Mesendoderm (in vitro differentiated cells): ENCODE results near the gene RBFOX1.

Source experiments
- DNase-seq: peaks from one replicate; pipeline ENCODE4 v3.0.0; 2013
- H2AK5ac ChIP-seq: 2 replicates; pipeline ENCODE4 v1.6.1; 2013; ENCODE audit warnings: low read length, inconsistent platforms
- H2BK120ac ChIP-seq: 2 replicates; pipeline ENCODE4 v1.6.1; 2013; ENCODE audit warnings: low read depth, mild to moderate bottlenecking, low read length, moderate library complexity, mixed read lengths
- H2BK15ac ChIP-seq: replicated peaks from 2 replicates; pipeline ENCODE4 v1.6.1; 2013; ENCODE audit warnings: low read depth, mild to moderate bottlenecking, moderate library complexity
- H2BK5ac ChIP-seq: 2 replicates; pipeline ENCODE4 v1.6.1; 2013; ENCODE audit warnings: low read length, inconsistent platforms
- H3K18ac ChIP-seq: 2 replicates; pipeline ENCODE4 v1.6.1; 2013; ENCODE audit warnings: mild to moderate bottlenecking, low read length, mixed read lengths
- H3K23ac ChIP-seq: one replicate; pipeline ENCODE4 v1.6.1; 2013; ENCODE audit warnings: low read length
- H3K27ac ChIP-seq: 2 replicates; pipeline ENCODE4 v1.5.1; 2013; ENCODE audit warnings: low read depth, mild to moderate bottlenecking, inconsistent platforms, low read length, moderate library complexity
- H3K27me3 ChIP-seq: 2 replicates; pipeline ENCODE4 v1.6.1; 2013; ENCODE audit warnings: low read length, control low read depth, mild to moderate bottlenecking, inconsistent platforms; ENCODE audit not compliant: insufficient read depth, poor library complexity
- H3K36me3 ChIP-seq: 2 replicates; pipeline ENCODE4 v1.6.1; 2013; ENCODE audit warnings: low read length, inconsistent platforms; ENCODE audit not compliant: control insufficient read depth, insufficient read depth
- H3K4ac ChIP-seq: one replicate; pipeline ENCODE4 v1.6.1; 2013; ENCODE audit warnings: low read depth, mild to moderate bottlenecking, low read length, moderate library complexity
- H3K4me1 ChIP-seq: 2 replicates; pipeline ENCODE4 v1.6.1; 2013; ENCODE audit warnings: low read depth, low read length, inconsistent platforms; ENCODE audit not compliant: control insufficient read depth
- H3K4me2 ChIP-seq: 2 replicates; pipeline ENCODE4 v1.6.1; 2013; ENCODE audit warnings: low read length
- H3K4me3 ChIP-seq: 2 replicates; pipeline ENCODE4 v1.5.1; 2013; ENCODE audit warnings: mild to moderate bottlenecking, low read length
- H3K56ac ChIP-seq: one replicate; pipeline ENCODE4 v1.6.1; 2013; ENCODE audit warnings: low read length
- H3K79me1 ChIP-seq: 2 replicates; pipeline ENCODE4 v1.6.1; 2013; ENCODE audit warnings: low read length, inconsistent platforms
- H3K79me2 ChIP-seq: 2 replicates; pipeline ENCODE4 v1.6.1; 2013; ENCODE audit warnings: mild to moderate bottlenecking, low read length; ENCODE audit not compliant: control insufficient read depth, insufficient read depth
- H3K9ac ChIP-seq: 2 replicates; pipeline ENCODE4 v1.6.1; 2013; ENCODE audit warnings: low read length, inconsistent platforms
- H4K5ac ChIP-seq: one replicate; pipeline ENCODE4 v1.6.1; 2013; ENCODE audit warnings: low read length
- H4K8ac ChIP-seq: one replicate; pipeline ENCODE4 v1.6.1; 2013; ENCODE audit warnings: low read depth, mild to moderate bottlenecking, control low read depth, low read length, moderate library complexity
- WGBS: extraction: QIAGEN DNeasy Blood & Tissue Kit; methylation state at CpG from one replicate; pipeline ENCODE4 v1.1.7; 2013; ENCODE audit warnings: low lambda C conversion rate, missing lambda C conversion rate; ENCODE audit not compliant: insufficient coverage; ENCODE audit errors: extremely low coverage; 5-methylcytosine and 5-hydroxymethylcytosine counted together

The RBFOX1 gene

DNA sequence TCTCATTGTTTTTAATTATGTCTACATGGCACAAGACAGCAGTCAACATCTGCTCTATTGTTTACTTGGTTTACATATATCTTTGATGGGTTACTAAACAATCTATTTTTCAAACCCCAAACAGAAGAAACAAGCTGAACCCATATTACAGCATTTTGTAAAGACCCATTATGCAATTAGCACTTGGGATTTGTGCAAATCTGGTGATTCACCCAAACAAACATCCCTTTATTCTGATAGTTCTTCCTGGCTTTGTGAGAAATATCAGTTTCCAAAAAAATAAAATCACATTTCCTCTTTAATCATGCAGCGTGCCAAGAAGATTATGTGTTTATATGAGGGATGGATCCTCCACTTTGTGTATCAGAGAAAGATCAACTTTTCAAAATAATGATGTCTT, 16.8 kb upstream of the RBFOX1 start:
- Histone ChIP-seq H3K79me2 (no peaks in the 10 kb centered on the region), H3K36me3 (no peaks in the 10 kb centered on the region), H3K4me1 (no peaks in the 10 kb centered on the region), H3K4ac (no peak overlapping the region), H4K5ac (no peak overlapping the region), H2BK15ac (no peak overlapping the region), H2AK5ac (no peak overlapping the region), H2BK5ac (no peak overlapping the region), H3K4me3 (no peak overlapping the region), H3K27ac (no peak overlapping the region), H3K4me2 (no peak overlapping the region), H3K23ac (no peak overlapping the region), H3K9ac (no peak overlapping the region), H3K79me1 (no peaks in the 10 kb centered on the region), H2BK120ac (no peak overlapping the region), H4K8ac (no peak overlapping the region), H3K18ac (no peak overlapping the region), H3K56ac (no peak overlapping the region), H3K27me3 (no peaks in the 10 kb centered on the region)
- DNase-seq, result no peak
- no CpG with 5 or more reads among the region's 1 CpG for whole genome bisulfite sequencing

DNA sequence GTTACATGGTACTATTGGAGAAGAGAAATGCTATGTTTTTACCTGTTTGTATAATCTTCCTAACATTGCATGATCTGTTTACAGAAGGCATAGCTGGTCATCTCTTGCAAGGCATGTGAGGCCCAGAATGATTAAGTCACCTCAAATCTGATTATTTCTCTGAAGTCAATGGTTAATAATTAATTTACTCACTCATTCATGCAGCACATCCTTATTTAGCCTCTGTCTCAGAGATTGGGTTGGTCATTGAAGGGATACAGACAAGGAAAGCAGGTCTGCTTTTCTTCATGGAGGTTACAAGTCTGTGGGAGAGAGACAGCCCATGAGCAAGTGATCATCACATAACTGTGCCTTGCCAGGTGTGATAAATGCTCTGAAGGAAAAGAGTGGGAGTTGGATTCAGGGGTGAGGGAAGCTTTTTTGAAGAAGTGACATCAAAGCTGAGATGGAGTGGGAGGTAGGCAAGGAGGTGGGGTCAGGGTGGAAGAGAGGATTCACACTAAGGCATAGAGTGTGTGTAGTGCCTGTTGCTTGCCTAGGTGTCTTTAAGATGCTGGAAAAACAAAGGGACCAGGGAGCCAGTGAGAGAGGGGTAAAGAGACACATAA, 16.3 kb upstream of the RBFOX1 start:
- Histone ChIP-seq H3K27ac (no peak overlapping the region), H3K4me1 (no peaks in the 10 kb centered on the region), H3K27me3 (no peaks in the 10 kb centered on the region), H2AK5ac (no peak overlapping the region), H2BK5ac (no peak overlapping the region), H2BK120ac (no peak overlapping the region), H3K23ac (no peak overlapping the region), H4K8ac (no peak overlapping the region), H3K79me2 (no peaks in the 10 kb centered on the region), H3K36me3 (no peaks in the 10 kb centered on the region), H3K4me2 (no peak overlapping the region), H3K4ac (no peak overlapping the region), H3K9ac (no peak overlapping the region), H3K56ac (no peak overlapping the region), H2BK15ac (no peak overlapping the region), H3K79me1 (no peaks in the 10 kb centered on the region), H3K18ac (no peak overlapping the region), H3K4me3 (no peak overlapping the region), H4K5ac (no peak overlapping the region)
- no peak for DNase-seq

DNA sequence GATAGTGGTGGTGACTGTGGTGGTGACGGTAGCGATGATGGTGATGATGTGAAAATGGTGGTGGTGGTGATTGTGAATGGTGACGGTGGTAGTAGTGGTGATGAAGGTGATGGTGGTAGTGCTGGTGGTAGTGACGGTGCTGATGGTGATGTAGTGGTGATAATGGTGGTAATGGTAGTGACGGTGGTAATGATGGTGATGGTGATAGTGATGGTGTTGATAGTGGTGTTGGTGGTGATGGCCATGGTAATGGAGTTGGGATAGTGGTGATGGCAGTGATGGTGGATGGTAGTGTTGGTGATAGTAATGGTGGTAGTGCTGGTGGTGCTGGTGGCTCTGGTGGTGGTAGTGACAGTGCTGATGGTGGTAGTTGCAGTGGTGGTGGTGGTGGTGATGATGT, 14.7 kb upstream of the RBFOX1 start:
- no peak overlapping the region for H3K9ac ChIP-seq
- no peaks in the 10 kb centered on the region for H3K4me1 ChIP-seq
- no peak overlapping the region for H2BK15ac ChIP-seq
- no peak overlapping the region for H3K4me3 ChIP-seq
- no peak overlapping the region for H3K18ac ChIP-seq
- no peak overlapping the region for H3K56ac ChIP-seq
- H3K4me2 ChIP-seq, result no peak overlapping the region
- no peak overlapping the region for H2AK5ac ChIP-seq
- no peak overlapping the region for H2BK5ac ChIP-seq
- no peaks in the 10 kb centered on the region for H3K36me3 ChIP-seq
- H3K27ac ChIP-seq, result no peak overlapping the region
- H3K79me2 ChIP-seq, result no peaks in the 10 kb centered on the region
- H3K27me3 ChIP-seq, result no peaks in the 10 kb centered on the region
- no peak overlapping the region for H2BK120ac ChIP-seq
- no CpG with 5 or more reads among the region's 5 CpGs for WGBS
- DNase-seq, result no peak
- H3K79me1 ChIP-seq, result no peaks in the 10 kb centered on the region
- H3K23ac ChIP-seq, result no peak overlapping the region
- H4K8ac ChIP-seq, result no peak overlapping the region
- H3K4ac ChIP-seq, result no peak overlapping the region
- no peak overlapping the region for H4K5ac ChIP-seq

DNA sequence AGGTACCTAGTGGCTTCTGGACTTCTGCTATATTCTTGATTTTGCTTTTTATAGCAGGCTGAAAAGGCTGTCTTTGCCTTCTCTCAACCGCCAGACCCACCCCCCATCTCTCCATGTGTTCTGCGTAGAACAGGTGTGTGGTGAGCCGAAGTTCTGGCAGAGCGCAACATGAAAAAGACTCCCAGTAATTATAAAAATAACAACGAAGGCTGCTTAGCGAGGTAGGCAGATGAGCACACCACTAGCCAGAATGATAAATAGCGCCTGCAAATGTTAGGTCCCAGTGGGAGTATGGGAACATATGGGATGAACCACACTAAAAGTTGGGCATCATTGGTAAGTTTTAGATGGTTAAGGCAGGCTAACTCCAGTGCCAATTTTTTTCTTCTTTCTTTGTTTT, 14.0 kb upstream of the RBFOX1 start:
- no peak overlapping the region for H2BK5ac ChIP-seq
- H4K8ac ChIP-seq, result no peak overlapping the region
- H3K23ac ChIP-seq, result no peak overlapping the region
- H2AK5ac ChIP-seq, result no peak overlapping the region
- no peak overlapping the region for H3K4me3 ChIP-seq
- H3K4ac ChIP-seq, result no peak overlapping the region
- no peak overlapping the region for H3K4me2 ChIP-seq
- H4K5ac ChIP-seq, result no peak overlapping the region
- no peaks in the 10 kb centered on the region for H3K27me3 ChIP-seq
- H3K9ac ChIP-seq, result no peak overlapping the region
- H3K79me1 ChIP-seq, result no peaks in the 10 kb centered on the region
- no peak for DNase-seq
- no peaks in the 10 kb centered on the region for H3K36me3 ChIP-seq
- no peaks in the 10 kb centered on the region for H3K4me1 ChIP-seq
- WGBS, result no CpG with 5 or more reads among the region's 7 CpGs
- no peaks in the 10 kb centered on the region for H3K79me2 ChIP-seq
- H3K18ac ChIP-seq, result no peak overlapping the region
- H2BK120ac ChIP-seq, result no peak overlapping the region
- no peak overlapping the region for H2BK15ac ChIP-seq
- no peak overlapping the region for H3K56ac ChIP-seq
- H3K27ac ChIP-seq, result no peak overlapping the region

DNA sequence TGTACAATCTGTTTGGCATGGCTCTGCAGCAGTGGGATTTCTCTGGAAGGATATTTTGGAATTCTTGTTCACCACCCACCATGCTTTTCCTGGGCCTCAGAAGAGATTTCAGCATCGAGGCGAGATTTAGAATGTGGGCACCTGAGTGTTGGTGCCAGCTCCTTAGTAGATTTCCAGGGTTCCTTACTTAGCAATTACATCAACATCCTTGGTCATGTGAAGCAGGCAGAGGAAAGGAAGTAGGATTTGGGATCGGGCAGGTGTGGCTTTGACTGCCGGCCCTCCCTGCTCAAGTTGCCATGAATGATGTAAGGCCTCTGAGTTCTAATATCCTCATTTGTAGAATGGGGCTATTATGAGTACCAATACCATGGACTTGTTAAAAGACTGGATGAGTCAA, 13.1 kb upstream of the RBFOX1 start:
- H2BK120ac ChIP-seq, result no peak overlapping the region
- H3K27ac ChIP-seq, result no peak overlapping the region
- no peak for DNase-seq
- H3K56ac ChIP-seq, result no peak overlapping the region
- H2BK15ac ChIP-seq, result no peak overlapping the region
- H3K79me2 ChIP-seq, result no peaks in the 10 kb centered on the region
- H2BK5ac ChIP-seq, result no peak overlapping the region
- H3K4me3 ChIP-seq, result no peak overlapping the region
- H4K8ac ChIP-seq, result no peak overlapping the region
- H3K27me3 ChIP-seq, result no peaks in the 10 kb centered on the region
- no peaks in the 10 kb centered on the region for H3K79me1 ChIP-seq
- H3K9ac ChIP-seq, result no peak overlapping the region
- WGBS, result no CpG with 5 or more reads among the region's 4 CpGs
- H3K18ac ChIP-seq, result no peak overlapping the region
- H3K4me2 ChIP-seq, result no peak overlapping the region
- no peak overlapping the region for H3K4ac ChIP-seq
- peaks cover 2% of the 10 kb centered on the region for H3K4me1 ChIP-seq
- no peaks in the 10 kb centered on the region for H3K36me3 ChIP-seq
- no peak overlapping the region for H2AK5ac ChIP-seq
- H3K23ac ChIP-seq, result no peak overlapping the region
- no peak overlapping the region for H4K5ac ChIP-seq

DNA sequence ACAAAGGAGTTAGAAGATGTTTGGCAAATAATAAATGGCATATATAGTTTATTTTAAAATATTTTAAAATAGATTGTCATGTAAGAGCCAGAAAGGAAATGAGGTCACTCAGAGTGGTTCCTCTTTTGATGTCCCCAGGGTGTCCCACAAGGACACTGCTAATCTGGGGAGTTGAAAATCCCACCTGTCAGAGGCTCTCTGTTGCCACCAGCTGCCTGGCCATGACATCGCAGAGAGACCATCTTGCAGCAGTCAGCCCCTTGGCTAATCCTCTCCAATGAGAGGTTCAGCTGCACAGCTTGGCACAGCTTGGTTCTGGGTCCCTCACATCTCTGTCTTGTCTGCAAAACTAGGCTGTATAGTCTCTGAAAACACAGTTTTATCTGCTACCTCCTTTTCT, 11.0 kb upstream of the RBFOX1 start:
- H3K4me3 ChIP-seq, result no peak overlapping the region
- H2BK120ac ChIP-seq, result no peak overlapping the region
- no peak overlapping the region for H2AK5ac ChIP-seq
- no peak overlapping the region for H3K18ac ChIP-seq
- peak; percentile 79 for DNase-seq
- no peak overlapping the region for H3K4ac ChIP-seq
- H3K79me1 ChIP-seq, result no peaks in the 10 kb centered on the region
- no peak overlapping the region for H3K56ac ChIP-seq
- no peak overlapping the region for H2BK5ac ChIP-seq
- no peak overlapping the region for H3K9ac ChIP-seq
- H3K4me2 ChIP-seq, result no peak overlapping the region
- H3K27ac ChIP-seq, result no peak overlapping the region
- H2BK15ac ChIP-seq, result no peak overlapping the region
- WGBS, result no CpG with 5 or more reads among the region's 1 CpG
- H4K8ac ChIP-seq, result no peak overlapping the region
- no peaks in the 10 kb centered on the region for H3K79me2 ChIP-seq
- no peaks in the 10 kb centered on the region for H3K27me3 ChIP-seq
- no peak overlapping the region for H4K5ac ChIP-seq
- H3K4me1 ChIP-seq, result peaks cover 2% of the 10 kb centered on the region
- H3K23ac ChIP-seq, result no peak overlapping the region
- no peaks in the 10 kb centered on the region for H3K36me3 ChIP-seq
